Stimulated activated naive CD8-positive, alpha-beta T cell treated with anti-CD3 and anti-CD28 coated beads, Interleukin-15, Interleukin-2, amounts not matched to agents 100 ng/mL and 50 ng/mL, for 24 hours (primary cell): ENCODE results near the gene OTULINL.

Experiments
- H3K27ac Mint-ChIP-seq: one replicate; pipeline ENCODE4 v1.8.0; 2021; ENCODE audit warnings: mild to moderate bottlenecking, mixed read lengths
- H3K27me3 Mint-ChIP-seq: one replicate; pipeline ENCODE4 v1.8.0; 2021; ENCODE audit warnings: mixed read lengths
- H3K36me3 Mint-ChIP-seq: one replicate; pipeline ENCODE4 v1.8.0; 2021; ENCODE audit warnings: low read depth, mixed read lengths
- H3K4me1 Mint-ChIP-seq: one replicate; pipeline ENCODE4 v1.8.0; 2021; ENCODE audit warnings: low read depth, mixed read lengths
- H3K4me3 Mint-ChIP-seq: one replicate; pipeline ENCODE4 v1.8.0; 2021; ENCODE audit warnings: mild to moderate bottlenecking, mixed read lengths
- H3K9me3 Mint-ChIP-seq: one replicate; pipeline ENCODE4 v1.8.0; 2021; ENCODE audit warnings: mixed read lengths

The OTULINL gene

GRCh38 chr5:14659821-14660607 is 78.4 kb downstream of the OTULINL start:
- Mint-ChIP-seq H3K4me1 (peaks cover 79% of the 10 kb centered on the region), H3K4me3 (no peak overlapping the region), H3K27ac (peak overlapping the region; percentile 5), H3K36me3 (peaks cover 5% of the 10 kb centered on the region), H3K9me3 (no peaks in the 10 kb centered on the region), H3K27me3 (no peaks in the 10 kb centered on the region)

GRCh38 chr5:14660833-14661232 is 79.2 kb downstream of the OTULINL start:
- Mint-ChIP-seq H3K9me3 (no peaks in the 10 kb centered on the region), H3K4me3 (no peak overlapping the region), H3K36me3 (peaks cover 8% of the 10 kb centered on the region), H3K27ac (peak overlapping the region; percentile 73), H3K27me3 (no peaks in the 10 kb centered on the region), H3K4me1 (peaks cover 74% of the 10 kb centered on the region)
